ENCODE data around the gene PIGW. TPM values are rescaled to one million over a fixed set of nuclear protein-coding genes. Genes with fewer than 3 reads are reported as not detected.

The PIGW gene
- total RNA-seq, 2 experiments from 2014 or later: 3.3 to 3.4 TPM

DNA sequence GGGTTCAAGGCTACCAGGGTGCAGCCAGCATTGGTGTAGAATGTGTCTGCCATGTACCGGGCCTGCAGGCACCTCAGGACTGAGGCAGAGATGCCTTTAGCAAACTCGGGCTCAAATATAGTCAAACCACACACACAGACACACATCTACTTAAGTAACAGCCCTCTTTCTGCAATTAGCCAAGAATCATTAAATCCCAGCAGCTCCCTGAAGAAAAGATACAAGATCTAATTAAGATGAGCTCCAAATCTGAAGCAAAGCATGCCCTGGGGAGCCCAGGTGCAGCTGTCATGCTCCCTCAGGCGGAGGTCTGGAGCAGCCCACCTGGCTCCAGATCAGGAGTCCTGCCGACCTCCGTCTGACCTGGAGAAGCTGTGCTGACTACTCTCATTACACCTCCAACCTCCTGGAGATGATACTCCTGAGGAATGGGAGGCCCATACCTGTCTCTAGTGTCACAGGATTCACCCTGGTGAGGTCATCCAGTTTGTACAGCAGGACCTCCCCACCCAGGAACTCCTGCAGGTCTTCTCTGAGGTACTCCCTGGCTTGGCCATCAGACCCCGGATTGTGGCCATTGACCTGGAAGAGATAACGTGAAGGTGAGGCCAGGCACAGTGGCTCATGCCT is 7.1 kb upstream of the PIGW start:
- no peak overlapping the region for H3K4me3 ChIP-seq (ENCODE audit: low read length)
- no peak overlapping the region for H3K4me3 Mint-ChIP-seq
- no peaks in the 10 kb centered on the region for H3K4me1 Mint-ChIP-seq (ENCODE audit: low read depth)
- peaks cover 64% of the 10 kb centered on the region for H3K36me3 Mint-ChIP-seq (ENCODE audit: low read depth)
- ChIA-PET CTCF (no interaction called here), POLR2A (no interaction called here)
- H3K9me3 ChIP-seq (ENCODE audit: control insufficient read depth in 1 of 2, insufficient read depth in 1 of 2, low read length in 2 of 2): no peaks in the 10 kb centered on the region
- H3K4me1 ChIP-seq (ENCODE audit: insufficient read depth, low read length): peaks cover 9% of the 10 kb centered on the region
- DNase-seq (no peak), ATAC-seq (ENCODE audit: poor library complexity) (no peak)
- intact Hi-C loops (cut with DNase I, micrococcal nuclease): no loop called here
- H3K27me3 ChIP-seq (ENCODE audit: control insufficient read depth in 1 of 2, insufficient read depth in 2 of 2, low read length in 2 of 2): no peaks in the 10 kb centered on the region
- H3K27me3 Mint-ChIP-seq: no peaks in the 10 kb centered on the region
- peaks cover 47% of the 10 kb centered on the region for H3K36me3 ChIP-seq (ENCODE audit: insufficient read depth, low read length)
- H3K27ac ChIP-seq (ENCODE audit: low read depth in 1 of 2, low read length in 2 of 2): no peak overlapping the region
- TF ChIP-seq, protein P1, sequence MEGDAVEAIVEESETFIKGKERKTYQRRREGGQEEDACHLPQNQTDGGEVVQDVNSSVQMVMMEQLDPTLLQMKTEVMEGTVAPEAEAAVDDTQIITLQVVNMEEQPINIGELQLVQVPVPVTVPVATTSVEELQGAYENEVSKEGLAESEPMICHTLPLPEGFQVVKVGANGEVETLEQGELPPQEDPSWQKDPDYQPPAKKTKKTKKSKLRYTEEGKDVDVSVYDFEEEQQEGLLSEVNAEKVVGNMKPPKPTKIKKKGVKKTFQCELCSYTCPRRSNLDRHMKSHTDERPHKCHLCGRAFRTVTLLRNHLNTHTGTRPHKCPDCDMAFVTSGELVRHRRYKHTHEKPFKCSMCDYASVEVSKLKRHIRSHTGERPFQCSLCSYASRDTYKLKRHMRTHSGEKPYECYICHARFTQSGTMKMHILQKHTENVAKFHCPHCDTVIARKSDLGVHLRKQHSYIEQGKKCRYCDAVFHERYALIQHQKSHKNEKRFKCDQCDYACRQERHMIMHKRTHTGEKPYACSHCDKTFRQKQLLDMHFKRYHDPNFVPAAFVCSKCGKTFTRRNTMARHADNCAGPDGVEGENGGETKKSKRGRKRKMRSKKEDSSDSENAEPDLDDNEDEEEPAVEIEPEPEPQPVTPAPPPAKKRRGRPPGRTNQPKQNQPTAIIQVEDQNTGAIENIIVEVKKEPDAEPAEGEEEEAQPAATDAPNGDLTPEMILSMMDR (IDR thresholded peaks at IDR 0.05): no peak
- H3K9me3 Mint-ChIP-seq: no peaks in the 10 kb centered on the region
- H3K27ac Mint-ChIP-seq: no peak overlapping the region

DNA sequence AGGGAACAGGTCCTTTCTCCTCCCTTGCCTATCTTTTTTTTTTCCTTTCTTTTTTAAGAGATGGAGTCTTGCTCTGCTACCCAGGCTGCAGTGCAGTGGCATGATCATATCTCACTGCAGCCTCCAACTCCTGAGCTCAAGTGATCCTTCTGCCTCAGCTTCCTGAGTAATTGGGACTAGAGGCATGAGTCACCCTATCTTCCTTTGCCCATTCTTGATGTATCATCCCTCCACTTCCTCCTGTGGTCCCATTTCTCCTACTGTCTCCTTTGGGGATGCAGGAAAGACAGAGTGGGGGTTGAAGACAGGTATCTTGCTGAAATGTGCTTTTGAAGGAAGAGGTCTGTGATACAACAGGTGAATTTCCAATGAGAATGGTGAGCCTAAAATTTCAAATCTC is 5.7 kb upstream of the PIGW start:
- Mint-ChIP-seq H3K4me1 (ENCODE audit: low read depth) (peaks cover 5% of the 10 kb centered on the region), H3K27me3 (no peaks in the 10 kb centered on the region), H3K27ac (no peak overlapping the region), H3K36me3 (ENCODE audit: low read depth) (peaks cover 58% of the 10 kb centered on the region), H3K4me3 (no peak overlapping the region), H3K9me3 (no peaks in the 10 kb centered on the region)
- no peaks in the 10 kb centered on the region for H3K27me3 ChIP-seq (ENCODE audit: control insufficient read depth in 1 of 2, insufficient read depth in 2 of 2, low read length in 2 of 2)
- peaks cover 12% of the 10 kb centered on the region for H3K4me1 ChIP-seq (ENCODE audit: insufficient read depth, low read length)
- peaks cover 47% of the 10 kb centered on the region for H3K36me3 ChIP-seq (ENCODE audit: insufficient read depth, low read length)
- POLR2A ChIA-PET: no interaction called here
- CTCF ChIA-PET: no interaction called here
- no peak overlapping the region for H3K27ac ChIP-seq (ENCODE audit: low read depth in 1 of 2, low read length in 2 of 2)
- TF ChIP-seq, protein P1 (IDR thresholded peaks at IDR 0.05): no peak
- H3K9me3 ChIP-seq (ENCODE audit: control insufficient read depth in 1 of 2, insufficient read depth in 1 of 2, low read length in 2 of 2): no peaks in the 10 kb centered on the region
- ATAC-seq (ENCODE audit: poor library complexity) (no peak), DNase-seq (no peak)
- intact Hi-C loops (cut with DNase I, micrococcal nuclease): no loop called here
- H3K4me3 ChIP-seq (ENCODE audit: low read length): no peak overlapping the region

DNA sequence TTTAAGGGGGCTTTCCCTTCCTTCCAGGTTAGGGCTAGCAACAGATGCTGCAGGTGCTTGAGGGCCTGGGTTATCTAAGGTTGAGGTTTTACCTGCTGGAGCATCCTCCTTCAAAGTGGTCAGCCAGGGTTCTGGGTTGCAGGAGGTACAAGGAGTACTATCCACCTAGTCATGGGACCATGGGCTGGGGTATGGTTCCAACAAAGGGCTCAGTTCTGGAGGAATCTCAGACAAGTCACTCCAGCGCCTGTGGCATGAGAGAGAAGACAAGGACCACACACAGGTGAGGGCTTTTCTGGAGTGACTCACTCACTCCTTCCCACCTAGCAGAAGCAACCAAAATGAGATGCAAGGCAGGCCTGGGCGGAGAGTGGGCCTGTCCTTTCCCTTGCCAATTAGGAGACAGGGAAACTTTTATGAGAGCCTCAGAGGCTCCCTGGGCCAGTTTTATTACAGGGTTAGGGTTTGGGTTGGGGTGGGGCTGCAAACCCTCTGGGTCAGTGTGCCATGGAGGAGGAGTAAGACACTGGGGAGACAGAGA is 2.3 kb upstream of the PIGW start:
- ATAC-seq (ENCODE audit: poor library complexity) (no peak), DNase-seq (no peak)
- H3K27ac Mint-ChIP-seq: peak overlapping the region; percentile 57
- Histone ChIP-seq H3K9me3 (ENCODE audit: control insufficient read depth in 1 of 2, insufficient read depth in 1 of 2, low read length in 2 of 2) (no peaks in the 10 kb centered on the region), H3K27ac (ENCODE audit: low read depth in 1 of 2, low read length in 2 of 2) (no peak overlapping the region), H3K4me1 (ENCODE audit: insufficient read depth, low read length) (peaks cover 19% of the 10 kb centered on the region), H3K4me3 (ENCODE audit: low read length) (no peak overlapping the region), H3K36me3 (ENCODE audit: insufficient read depth, low read length) (peaks cover 20% of the 10 kb centered on the region), H3K27me3 (ENCODE audit: control insufficient read depth in 1 of 2, insufficient read depth in 2 of 2, low read length in 2 of 2) (no peaks in the 10 kb centered on the region)
- ChIA-PET POLR2A (interaction anchor here (1.5 kb wide), 1 partner anchor 13 kb away, joined by 9 read pairs; the partner anchor contains the start of gene GGNBP2), CTCF (no interaction called here)
- H3K9me3 Mint-ChIP-seq: no peaks in the 10 kb centered on the region
- intact Hi-C loops (cut with DNase I, micrococcal nuclease): loop anchor here (2.0 to 5.0 kb wide), 3 partner anchors 44 to 60 kb away; partner anchors contain the start of genes DHRS11 (in 1 of the 2) and ZNHIT3 (in 1 of the 2)
- H3K36me3 Mint-ChIP-seq (ENCODE audit: low read depth): peaks cover 40% of the 10 kb centered on the region
- H3K4me3 Mint-ChIP-seq: peak overlapping the region; percentile 93
- peaks cover 21% of the 10 kb centered on the region for H3K4me1 Mint-ChIP-seq (ENCODE audit: low read depth)
- TF ChIP-seq, protein P1 (IDR thresholded peaks at IDR 0.05): no peak
- no peaks in the 10 kb centered on the region for H3K27me3 Mint-ChIP-seq

All from CD4-positive, alpha-beta T cell (primary cell).